Coronary artery (tissue), 2 donors: ENCODE data around the gene KLLN.
"Not testable (repeated sequence)": the region's sequence is repeated elsewhere in the genome, so short reads cannot be mapped to it uniquely, and the experiment has no call there.

Source experiments
- DNase-seq: peaks from one replicate; pipeline ENCODE4 v3.0.0-alpha.2; 2017; ENCODE audit warnings: low spot score
- H3K27ac ChIP-seq, 2 donors: fragments of 200-600 bp; sonication (generic); one replicate each; pipeline ENCODE4 v1.5.1; 2016 to 2019
- H3K4me3 ChIP-seq: fragments of 200-600 bp; sonication (generic); 2 replicates; pipeline ENCODE4 v1.5.1; 2016; ENCODE audit warnings: mild to moderate bottlenecking, moderate library complexity
- TF ChIP-seq, protein P1 (sequence below): fragments of 200-600 bp; sonication (generic); IDR thresholded peaks from one replicate; pipeline ENCODE4 v1.5.1; 2019; ENCODE audit warnings: antibody characterized with exemption

Gene KLLN

GRCh38 chr10:87852089-87852488 is 11.2 kb downstream of the KLLN start:
- no peak overlapping the region for H3K27ac ChIP-seq
- H3K4me3 ChIP-seq, result no peak overlapping the region
- TF ChIP-seq, protein P1, sequence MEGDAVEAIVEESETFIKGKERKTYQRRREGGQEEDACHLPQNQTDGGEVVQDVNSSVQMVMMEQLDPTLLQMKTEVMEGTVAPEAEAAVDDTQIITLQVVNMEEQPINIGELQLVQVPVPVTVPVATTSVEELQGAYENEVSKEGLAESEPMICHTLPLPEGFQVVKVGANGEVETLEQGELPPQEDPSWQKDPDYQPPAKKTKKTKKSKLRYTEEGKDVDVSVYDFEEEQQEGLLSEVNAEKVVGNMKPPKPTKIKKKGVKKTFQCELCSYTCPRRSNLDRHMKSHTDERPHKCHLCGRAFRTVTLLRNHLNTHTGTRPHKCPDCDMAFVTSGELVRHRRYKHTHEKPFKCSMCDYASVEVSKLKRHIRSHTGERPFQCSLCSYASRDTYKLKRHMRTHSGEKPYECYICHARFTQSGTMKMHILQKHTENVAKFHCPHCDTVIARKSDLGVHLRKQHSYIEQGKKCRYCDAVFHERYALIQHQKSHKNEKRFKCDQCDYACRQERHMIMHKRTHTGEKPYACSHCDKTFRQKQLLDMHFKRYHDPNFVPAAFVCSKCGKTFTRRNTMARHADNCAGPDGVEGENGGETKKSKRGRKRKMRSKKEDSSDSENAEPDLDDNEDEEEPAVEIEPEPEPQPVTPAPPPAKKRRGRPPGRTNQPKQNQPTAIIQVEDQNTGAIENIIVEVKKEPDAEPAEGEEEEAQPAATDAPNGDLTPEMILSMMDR, result no peak
- no peak for DNase-seq

GRCh38 chr10:87850742-87851205 is 12.6 kb downstream of the KLLN start:
- no peak overlapping the region for H3K27ac ChIP-seq
- TF ChIP-seq, protein P1, result peak; percentile 59
- no peak overlapping the region for H3K4me3 ChIP-seq
- DNase-seq, result no peak

- H3K4me3 ChIP-seq, result no peak overlapping the region
- TF ChIP-seq, protein P1, result no peak
These were observed 14.3 kb downstream of the KLLN start for GRCh38 chr10:87849001-87849400.

DNA sequence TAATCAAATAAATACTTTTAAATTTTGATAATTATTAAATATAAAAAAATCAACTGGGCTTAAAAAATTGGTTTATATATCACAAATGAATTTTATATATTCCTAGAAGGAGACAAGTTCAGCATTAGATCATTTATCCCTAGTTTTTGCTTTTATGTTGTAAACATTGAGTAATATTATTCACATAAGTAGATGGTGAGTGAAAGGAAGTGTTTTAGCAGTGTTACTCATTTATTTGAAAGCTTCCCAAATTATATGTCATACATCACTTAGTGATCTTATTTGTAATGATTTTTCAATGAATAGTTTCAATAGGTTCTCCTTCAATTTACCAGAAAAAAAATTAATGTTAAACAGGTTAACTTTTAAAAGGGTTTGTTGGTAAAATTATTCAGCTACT is 15.8 kb downstream of the KLLN start:
- TF ChIP-seq, protein P1, result no peak
- Histone ChIP-seq H3K27ac (no peak overlapping the region), H3K4me3 (no peak overlapping the region)
- DNase-seq, result no peak

More at GRCh38 chr10:87849001-87849400, 14.3 kb downstream of the KLLN start:
- H3K27ac ChIP-seq, result no peak overlapping the region
- DNase-seq, result no peak

GRCh38 chr10:87846711-87847110 is 16.6 kb downstream of the KLLN start:
- DNase-seq, H3K4me3 ChIP-seq, H3K27ac ChIP-seq: not testable (repeated sequence)

GRCh38 chr10:87846023-87846422 is 17.3 kb downstream of the KLLN start:
- Histone ChIP-seq H3K27ac (no peak overlapping the region), H3K4me3 (no peak overlapping the region)
- TF ChIP-seq, protein P1, result no peak
- no peak for DNase-seq

- DNase-seq, result no peak
- no peak overlapping the region for H3K4me3 ChIP-seq
- TF ChIP-seq, protein P1, result no peak
- no peak overlapping the region for H3K27ac ChIP-seq
These were observed 17.7 kb downstream of the KLLN start for GRCh38 chr10:87845624-87845998.
